ENCODE measurements around the gene PNPLA7. TPM values are rescaled to one million over a fixed set of nuclear protein-coding genes. Genes with fewer than 3 reads are reported as not detected.
"Not testable (repeated sequence)": the region's sequence is repeated elsewhere in the genome, so short reads cannot be mapped to it uniquely, and the experiment has no call there.

The PNPLA7 gene
- 8.0 TPM for polyA plus RNA-seq (2013)

DNA sequence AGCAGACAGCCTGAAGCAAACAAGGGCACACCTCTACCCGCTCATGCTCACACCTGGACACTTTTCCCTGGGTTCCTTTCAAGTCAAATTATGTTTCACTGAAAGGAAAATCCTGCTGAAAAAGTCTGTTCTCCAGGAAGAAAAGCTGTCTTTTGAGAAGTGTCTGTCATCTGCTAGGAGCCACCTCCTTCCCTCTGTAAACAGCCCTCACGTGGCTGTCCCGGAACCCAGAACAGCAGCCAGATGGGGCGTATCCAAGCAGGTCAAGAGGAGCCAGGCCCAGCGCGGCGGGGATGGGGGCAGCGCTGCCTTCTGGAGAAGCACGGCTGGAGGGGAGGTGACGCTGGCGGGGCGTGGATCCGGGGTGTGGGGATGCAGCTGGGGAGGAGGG, at the start of gene PNPLA7:
Gene PNPLA7, minus strand, starts transcription at position 172 of the 391 bp plus-strand sequence. CDS start 205 bp downstream, outside the sequence.
- ChIA-PET POLR2A (no interaction called here), CTCF (interaction anchor here (1.3 kb wide), 1 partner anchor 15 kb away, joined by 3 read pairs; no protein-coding TSS in a partner anchor)
- Histone ChIP-seq H3K27ac (ENCODE audit: insufficient read depth in 1 of 2, low read depth in 1 of 2, low read length in 2 of 2, poor library complexity in 1 of 2, severe bottlenecking in 2 of 2) (peak within 1 kb of the TSS in 1 of 2 experiments; percentile 49), H3K9me3 (ENCODE audit: control extremely low read depth in 1 of 5, control insufficient read depth in 4 of 5, insufficient read depth in 2 of 5, low read depth in 1 of 5, low read length in 4 of 5) (no peaks in the 10 kb centered on the region), H3K4me1 (ENCODE audit: control extremely low read depth in 1 of 4, control insufficient read depth in 4 of 4, insufficient read depth in 4 of 4, low read length in 3 of 4) (peaks cover 2 to 23% (median 19%) of the 10 kb centered on the region in 4 experiments), H3K4me3 (ENCODE audit: control insufficient read depth in 1 of 7, extremely low read depth in 1 of 7, insufficient read depth in 4 of 7, low read depth in 2 of 7, low read length in 6 of 7) (peak within 1 kb of the TSS; percentile 56 to 82 (median 71)), H3K27me3 (replicated peaks in 2 of 5; ENCODE audit: control insufficient read depth in 4 of 5, insufficient read depth in 5 of 5, low read length in 4 of 5) (no peaks in the 10 kb centered on the region), H3K36me3 (ENCODE audit: control insufficient read depth in 4 of 4, insufficient read depth in 4 of 4, low read length in 3 of 4) (peaks cover 1 to 12% (median 4%) of the 10 kb centered on the region in 4 experiments)
- WGBS (ENCODE audit: insufficient coverage) = 2% methylated on average over 6 of the region's 13 CpGs
- DNase-seq = peak; percentile 54 to 76 (median 68)

DNA sequence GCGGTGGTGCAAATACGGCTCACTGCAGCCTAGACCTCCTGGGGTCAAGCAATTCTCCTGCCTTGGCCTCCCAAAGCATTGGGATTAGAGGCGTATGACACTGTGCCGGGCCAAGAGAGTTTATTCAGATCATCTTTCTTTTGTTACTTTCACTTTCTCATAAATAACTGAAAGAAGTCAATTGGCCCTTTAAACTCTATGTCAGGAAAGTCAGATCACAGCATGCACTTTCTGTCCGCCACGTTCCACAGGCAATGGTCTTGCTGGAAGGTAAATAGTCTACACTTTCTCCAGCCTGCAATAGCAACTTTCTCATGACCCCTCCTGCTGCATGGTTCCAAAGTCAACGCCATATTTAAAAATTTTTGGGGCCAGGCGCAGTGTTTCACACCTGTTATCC, 48.7 kb upstream of the PNPLA7 start:
- no peaks in the 10 kb centered on the region for H3K36me3 ChIP-seq (ENCODE audit: control insufficient read depth in 4 of 4, insufficient read depth in 4 of 4, low read length in 3 of 4)
- ChIA-PET CTCF (no interaction called here), POLR2A (no interaction called here)
- no peak overlapping the region for H3K27ac ChIP-seq (ENCODE audit: insufficient read depth in 1 of 2, low read depth in 1 of 2, low read length in 2 of 2, poor library complexity in 1 of 2, severe bottlenecking in 2 of 2)
- WGBS (ENCODE audit: insufficient coverage) = 94% methylated on average over 7 of the region's 8 CpGs
- DNase-seq = no peak
- H3K9me3 ChIP-seq (ENCODE audit: control extremely low read depth in 1 of 5, control insufficient read depth in 4 of 5, insufficient read depth in 2 of 5, low read depth in 1 of 5, low read length in 4 of 5) = no peaks in the 10 kb centered on the region
- no peaks in the 10 kb centered on the region for H3K27me3 ChIP-seq (replicated peaks in 2 of 5; ENCODE audit: control insufficient read depth in 4 of 5, insufficient read depth in 5 of 5, low read length in 4 of 5)
- peaks cover 2 to 18% (median 15%) of the 10 kb centered on the region in 4 experiments for H3K4me1 ChIP-seq (ENCODE audit: control extremely low read depth in 1 of 4, control insufficient read depth in 4 of 4, insufficient read depth in 4 of 4, low read length in 3 of 4)
- no peak overlapping the region for H3K4me3 ChIP-seq (ENCODE audit: control insufficient read depth in 1 of 7, extremely low read depth in 1 of 7, insufficient read depth in 4 of 7, low read depth in 2 of 7, low read length in 6 of 7)

DNA sequence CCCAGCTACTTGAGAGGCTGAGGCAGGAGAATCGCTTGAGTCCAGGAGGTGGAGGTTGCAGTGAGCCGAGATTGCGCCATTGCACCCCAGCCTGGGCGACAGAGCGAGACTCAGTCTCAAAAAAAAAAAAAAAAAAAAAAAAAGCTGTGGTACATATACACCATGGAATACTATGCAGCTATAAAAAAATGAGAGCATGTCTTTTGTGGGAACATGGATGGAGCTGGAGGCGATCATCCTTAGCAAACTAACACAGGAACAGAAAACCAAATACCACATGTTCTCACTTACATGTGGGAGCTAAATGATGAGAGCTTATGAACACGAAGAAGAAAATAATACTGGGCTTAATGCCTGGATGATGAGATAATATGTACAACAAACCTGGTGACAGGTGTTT, 46.4 kb upstream of the PNPLA7 start:
- H3K36me3 ChIP-seq (ENCODE audit: control insufficient read depth in 4 of 4, insufficient read depth in 4 of 4, low read length in 3 of 4); H3K9me3 ChIP-seq (ENCODE audit: control extremely low read depth in 1 of 5, control insufficient read depth in 4 of 5, insufficient read depth in 2 of 5, low read depth in 1 of 5, low read length in 4 of 5); H3K27ac ChIP-seq (ENCODE audit: insufficient read depth in 1 of 2, low read depth in 1 of 2, low read length in 2 of 2, poor library complexity in 1 of 2, severe bottlenecking in 2 of 2); H3K4me3 ChIP-seq (ENCODE audit: control insufficient read depth in 1 of 7, extremely low read depth in 1 of 7, insufficient read depth in 4 of 7, low read depth in 2 of 7, low read length in 6 of 7); POLR2A ChIA-PET; H3K27me3 ChIP-seq (replicated peaks in 2 of 5; ENCODE audit: control insufficient read depth in 4 of 5, insufficient read depth in 5 of 5, low read length in 4 of 5); DNase-seq: not testable (repeated sequence)
- no CpG with 5 or more reads among the region's 7 CpGs for WGBS (ENCODE audit: insufficient coverage)
- CTCF ChIA-PET = interaction anchor here (0.6 to 0.9 kb wide), 2 partner anchors 14 to 20 kb away, joined by 3 to 4 read pairs; no protein-coding TSS in a partner anchor
- peaks cover under 1 to 12% (median 3%) of the 10 kb centered on the region in 4 experiments for H3K4me1 ChIP-seq (ENCODE audit: control extremely low read depth in 1 of 4, control insufficient read depth in 4 of 4, insufficient read depth in 4 of 4, low read length in 3 of 4)

DNA sequence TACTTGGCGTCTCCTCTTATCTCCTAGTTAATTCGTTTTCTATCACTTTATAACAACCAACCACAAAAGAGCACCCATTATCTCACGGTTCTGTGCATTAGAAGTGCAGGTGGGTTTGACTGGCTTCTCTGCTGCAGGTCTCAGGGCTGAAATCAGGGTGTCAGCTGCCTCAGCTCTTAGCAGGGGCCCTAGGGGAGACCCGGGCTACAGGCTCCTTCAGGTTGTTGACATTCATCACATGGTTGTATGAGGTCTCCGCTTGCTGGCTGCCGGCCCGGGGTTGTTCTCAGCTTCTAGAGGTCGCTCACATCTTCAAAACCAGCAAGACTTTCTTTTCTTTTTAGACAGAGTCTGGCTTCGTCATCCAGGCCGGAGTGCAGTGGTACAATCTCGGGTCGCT, 43.0 kb upstream of the PNPLA7 start:
- Histone ChIP-seq H3K4me1 (ENCODE audit: control extremely low read depth in 1 of 4, control insufficient read depth in 4 of 4, insufficient read depth in 4 of 4, low read length in 3 of 4) (peaks cover 3 to 28% (median 20%) of the 10 kb centered on the region in 4 experiments), H3K27me3 (replicated peaks in 2 of 5; ENCODE audit: control insufficient read depth in 4 of 5, insufficient read depth in 5 of 5, low read length in 4 of 5) (no peaks in the 10 kb centered on the region), H3K4me3 (ENCODE audit: control insufficient read depth in 1 of 7, extremely low read depth in 1 of 7, insufficient read depth in 4 of 7, low read depth in 2 of 7, low read length in 6 of 7) (no peak overlapping the region), H3K9me3 (ENCODE audit: control extremely low read depth in 1 of 5, control insufficient read depth in 4 of 5, insufficient read depth in 2 of 5, low read depth in 1 of 5, low read length in 4 of 5) (no peaks in the 10 kb centered on the region), H3K36me3 (ENCODE audit: control insufficient read depth in 4 of 4, insufficient read depth in 4 of 4, low read length in 3 of 4) (peaks cover 0 to 9% (median under 1%) of the 10 kb centered on the region in 4 experiments), H3K27ac (ENCODE audit: insufficient read depth in 1 of 2, low read depth in 1 of 2, low read length in 2 of 2, poor library complexity in 1 of 2, severe bottlenecking in 2 of 2) (no peak overlapping the region)
- WGBS (ENCODE audit: insufficient coverage) = 95% methylated on average over 10 of the region's 12 CpGs
- POLR2A ChIA-PET = no interaction called here
- DNase-seq = no peak
- CTCF ChIA-PET = interaction anchor here (0.9 to 1.3 kb wide), 3 partner anchors 10 to 49 kb away, joined by 3 to 7 read pairs (median 4); no protein-coding TSS in a partner anchor

DNA sequence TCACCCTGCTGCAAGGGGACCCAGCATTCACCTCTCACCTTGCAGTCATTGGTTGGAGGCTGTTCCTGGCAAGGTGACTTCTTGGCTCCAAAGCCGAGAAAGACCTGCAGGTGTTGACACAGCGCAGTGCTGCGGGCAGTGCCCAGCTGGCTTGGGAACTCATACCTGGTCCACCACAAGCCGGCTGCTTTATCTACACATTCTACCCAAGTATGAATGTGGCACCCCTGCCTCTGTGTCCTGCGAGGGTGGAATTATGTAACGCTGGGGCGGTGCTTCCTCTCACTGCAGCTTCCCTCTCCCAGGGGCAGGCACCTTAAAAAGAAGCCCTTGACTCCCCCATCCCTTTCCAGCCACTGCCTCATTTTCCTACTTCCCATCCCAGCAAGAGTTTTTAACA, 42.6 kb upstream of the PNPLA7 start:
- CTCF ChIA-PET = interaction anchor here (0.9 to 2.9 kb wide), 4 partner anchors 10 to 49 kb away, joined by 3 to 9 read pairs (median 4); no protein-coding TSS in a partner anchor
- no peaks in the 10 kb centered on the region for H3K27me3 ChIP-seq (replicated peaks in 2 of 5; ENCODE audit: control insufficient read depth in 4 of 5, insufficient read depth in 5 of 5, low read length in 4 of 5)
- no peak overlapping the region for H3K27ac ChIP-seq (ENCODE audit: insufficient read depth in 1 of 2, low read depth in 1 of 2, low read length in 2 of 2, poor library complexity in 1 of 2, severe bottlenecking in 2 of 2)
- H3K4me1 ChIP-seq (ENCODE audit: control extremely low read depth in 1 of 4, control insufficient read depth in 4 of 4, insufficient read depth in 4 of 4, low read length in 3 of 4) = peaks cover 3 to 28% (median 20%) of the 10 kb centered on the region in 4 experiments
- H3K9me3 ChIP-seq (ENCODE audit: control extremely low read depth in 1 of 5, control insufficient read depth in 4 of 5, insufficient read depth in 2 of 5, low read depth in 1 of 5, low read length in 4 of 5) = no peaks in the 10 kb centered on the region
- 82% methylated on average over 5 of the region's 7 CpGs for WGBS (ENCODE audit: insufficient coverage)
- peaks cover 0 to 13% (median 5%) of the 10 kb centered on the region in 4 experiments for H3K36me3 ChIP-seq (ENCODE audit: control insufficient read depth in 4 of 4, insufficient read depth in 4 of 4, low read length in 3 of 4)
- H3K4me3 ChIP-seq (ENCODE audit: control insufficient read depth in 1 of 7, extremely low read depth in 1 of 7, insufficient read depth in 4 of 7, low read depth in 2 of 7, low read length in 6 of 7) = no peak overlapping the region
- no peak for DNase-seq
- POLR2A ChIA-PET = interaction anchor here (0.6 kb wide), 1 partner anchor 172 kb away, joined by 5 read pairs; no protein-coding TSS in a partner anchor

DNA sequence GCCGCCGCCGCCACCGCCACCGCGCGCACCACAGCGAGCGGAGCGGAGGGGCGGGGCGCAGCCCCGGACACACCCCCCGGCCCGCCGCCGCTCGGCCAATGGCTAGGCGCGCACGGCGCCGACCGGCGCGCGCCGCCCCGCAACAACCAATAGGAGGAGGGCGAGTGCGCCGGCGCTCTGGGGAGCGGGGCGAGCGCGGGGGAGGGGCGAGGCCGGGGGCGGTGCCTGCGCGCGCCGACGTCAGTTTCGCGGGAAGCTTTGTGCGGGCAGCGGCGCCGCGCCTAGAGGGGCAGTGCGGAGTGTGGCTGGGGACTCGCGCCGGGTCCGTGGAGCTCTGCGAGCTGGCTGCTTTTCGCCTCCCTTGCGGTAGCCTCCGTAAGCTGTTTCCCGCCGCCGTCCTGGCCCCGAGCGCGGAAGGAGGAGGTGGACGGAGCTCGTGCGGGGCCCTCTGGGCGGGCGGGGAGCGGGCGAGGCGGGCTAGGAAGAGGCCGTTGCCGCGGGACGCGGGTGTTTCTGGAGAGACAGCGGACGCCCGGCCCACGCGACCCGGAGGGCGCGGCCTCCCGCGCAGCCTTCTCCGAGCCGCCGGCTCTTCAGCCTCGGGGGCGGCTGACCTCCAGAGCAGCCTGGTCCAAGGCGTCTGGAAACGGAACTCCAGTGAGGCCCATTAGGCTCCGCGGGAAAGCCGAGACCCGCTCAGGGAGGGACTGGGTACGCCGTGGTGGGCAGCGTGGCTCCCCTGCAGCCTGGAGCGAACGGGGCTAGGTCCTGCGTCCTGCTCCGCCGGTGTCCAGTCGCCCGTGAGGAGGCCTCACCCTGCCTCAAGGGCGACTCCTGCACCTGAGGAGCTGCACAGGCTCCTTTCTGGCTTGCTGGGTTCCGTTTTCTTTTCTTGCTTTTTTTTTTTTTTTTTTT, 40.5 kb upstream of the PNPLA7 start, which contains the start of gene ZMYND19:
Gene ZMYND19, minus strand, starts transcription at position 44 of the 915 bp plus-strand sequence. CDS start 249 bp downstream, outside the sequence.
- H3K27me3 ChIP-seq (replicated peaks in 2 of 5; ENCODE audit: control insufficient read depth in 4 of 5, insufficient read depth in 5 of 5, low read length in 4 of 5) = no peaks in the 10 kb centered on the region
- peaks cover 3 to 28% (median 20%) of the 10 kb centered on the region in 4 experiments for H3K4me1 ChIP-seq (ENCODE audit: control extremely low read depth in 1 of 4, control insufficient read depth in 4 of 4, insufficient read depth in 4 of 4, low read length in 3 of 4)
- H3K36me3 ChIP-seq (ENCODE audit: control insufficient read depth in 4 of 4, insufficient read depth in 4 of 4, low read length in 3 of 4) = peaks cover 0 to 34% (median 19%) of the 10 kb centered on the region in 4 experiments
- no peaks in the 10 kb centered on the region for H3K9me3 ChIP-seq (ENCODE audit: control extremely low read depth in 1 of 5, control insufficient read depth in 4 of 5, insufficient read depth in 2 of 5, low read depth in 1 of 5, low read length in 4 of 5)
- H3K27ac ChIP-seq (ENCODE audit: insufficient read depth in 1 of 2, low read depth in 1 of 2, low read length in 2 of 2, poor library complexity in 1 of 2, severe bottlenecking in 2 of 2) = no peak within 1 kb of the TSS
- ChIA-PET POLR2A (no interaction called here), CTCF (interaction anchor here (1.2 to 2.9 kb wide), 3 partner anchors 12 to 105 kb away, joined by 3 to 9 read pairs (median 4); no protein-coding TSS in a partner anchor)
- WGBS (ENCODE audit: insufficient coverage) = under 1% methylated on average over 93 of the region's 113 CpGs
- DNase-seq = peak; percentile 85 to 92 (median 92)
- H3K4me3 ChIP-seq (ENCODE audit: control insufficient read depth in 1 of 7, extremely low read depth in 1 of 7, insufficient read depth in 4 of 7, low read depth in 2 of 7, low read length in 6 of 7) = peak within 1 kb of the TSS; percentile 65 to 91 (median 73)

Data from common myeloid progenitor, CD34-positive (primary cell).